ENCODE data around the gene GPR143.
A peak's percentile ranks its signal among the peaks of the same experiment; 100 is the strongest.

Gene GPR143

GRCh38 chrX:9708086-9708485 lies 57.6 kb downstream of the GPR143 start:
- DNase-seq (ENCODE audit: low spot score), result no peak

DNA sequence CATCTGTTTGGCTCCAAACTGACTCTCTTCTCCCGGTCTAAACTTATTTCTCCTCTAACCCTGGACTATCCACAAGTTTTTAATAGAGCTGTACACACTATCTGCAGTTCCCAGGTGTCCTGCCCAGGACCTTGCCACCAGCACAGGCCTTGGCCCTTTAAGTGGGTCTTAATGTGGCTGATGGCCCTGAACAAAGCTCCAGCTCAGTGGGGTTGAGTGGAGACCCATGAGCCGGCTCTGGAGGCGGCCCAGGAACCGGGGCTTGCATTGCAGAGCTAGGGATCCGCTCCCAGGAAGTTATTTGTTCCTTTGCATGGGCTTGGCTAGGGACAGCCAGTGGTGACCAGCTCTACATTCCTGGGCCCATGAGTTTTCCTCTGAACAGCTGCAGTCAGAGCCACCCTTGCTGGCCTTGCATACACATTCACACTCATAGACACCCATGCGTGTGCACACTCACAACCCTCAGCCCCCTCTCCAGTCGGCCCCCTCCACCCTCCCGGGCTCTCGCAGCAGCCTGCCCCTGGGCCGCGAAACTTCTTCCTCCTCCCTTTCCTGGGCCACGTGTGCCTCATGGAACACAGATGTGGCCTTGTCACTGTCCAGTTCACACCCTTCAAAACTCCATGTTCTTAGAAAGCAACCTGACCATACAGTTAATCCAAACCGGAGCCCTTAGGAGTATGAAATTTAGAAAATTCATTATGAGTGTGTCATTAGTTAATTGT lies 58.2 kb downstream of the GPR143 start:
- DNase-seq (ENCODE audit: low spot score), result peak; percentile 21

DNA sequence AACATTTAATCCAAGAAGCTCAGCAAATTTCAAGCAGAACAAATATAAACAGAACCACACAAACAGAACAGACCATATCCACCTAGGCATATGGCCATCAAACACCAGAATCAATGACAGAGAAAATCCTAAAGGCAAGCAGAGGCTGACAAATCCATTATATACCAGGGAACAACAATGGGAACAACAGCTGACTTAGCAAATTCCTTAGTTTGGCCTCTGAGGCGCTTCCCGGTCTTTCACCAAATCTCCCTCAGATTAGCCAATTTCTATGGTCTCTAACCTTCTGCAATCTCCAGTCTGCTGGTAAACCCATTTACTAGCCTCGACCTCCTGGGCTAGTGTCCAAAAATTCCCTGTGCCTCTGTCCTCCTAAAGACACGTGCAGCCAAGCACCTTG lies 59.2 kb downstream of the GPR143 start:
- DNase-seq (ENCODE audit: low spot score), result no peak

- DNase-seq (ENCODE audit: low spot score), result no peak
Observed at GRCh38 chrX:9704876-9705465, 60.7 kb downstream of the GPR143 start.

- DNase-seq (ENCODE audit: low spot score), result no peak
Observed at GRCh38 chrX:9703406-9703805, 62.2 kb downstream of the GPR143 start.

- DNase-seq (ENCODE audit: low spot score), result no peak
Observed at GRCh38 chrX:9701790-9702189, 63.9 kb downstream of the GPR143 start.

GRCh38 chrX:9700555-9700954 lies 65.1 kb downstream of the GPR143 start:
- DNase-seq (ENCODE audit: low spot score), result no peak

DNA sequence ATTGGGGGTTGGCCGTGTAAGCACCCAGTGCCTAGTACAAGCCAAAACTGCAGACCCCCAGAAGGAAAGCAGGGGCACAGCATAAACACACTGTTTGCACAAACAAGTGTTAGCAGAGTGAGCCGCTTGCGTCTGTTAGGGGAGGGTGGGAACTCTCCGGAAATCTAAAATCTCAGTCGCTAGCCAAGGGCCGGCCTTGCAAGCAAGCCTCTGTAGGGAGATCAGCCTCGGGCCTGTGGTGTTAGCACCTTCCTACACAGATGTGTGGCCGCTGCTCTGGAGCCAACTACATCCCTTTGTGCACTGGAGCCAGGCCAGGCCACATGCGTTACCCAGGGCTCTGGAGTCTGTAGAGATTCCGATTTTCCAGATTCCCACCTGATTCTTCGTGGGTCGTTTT lies 67.1 kb downstream of the GPR143 start:
- DNase-seq (ENCODE audit: low spot score), result no peak

DNA sequence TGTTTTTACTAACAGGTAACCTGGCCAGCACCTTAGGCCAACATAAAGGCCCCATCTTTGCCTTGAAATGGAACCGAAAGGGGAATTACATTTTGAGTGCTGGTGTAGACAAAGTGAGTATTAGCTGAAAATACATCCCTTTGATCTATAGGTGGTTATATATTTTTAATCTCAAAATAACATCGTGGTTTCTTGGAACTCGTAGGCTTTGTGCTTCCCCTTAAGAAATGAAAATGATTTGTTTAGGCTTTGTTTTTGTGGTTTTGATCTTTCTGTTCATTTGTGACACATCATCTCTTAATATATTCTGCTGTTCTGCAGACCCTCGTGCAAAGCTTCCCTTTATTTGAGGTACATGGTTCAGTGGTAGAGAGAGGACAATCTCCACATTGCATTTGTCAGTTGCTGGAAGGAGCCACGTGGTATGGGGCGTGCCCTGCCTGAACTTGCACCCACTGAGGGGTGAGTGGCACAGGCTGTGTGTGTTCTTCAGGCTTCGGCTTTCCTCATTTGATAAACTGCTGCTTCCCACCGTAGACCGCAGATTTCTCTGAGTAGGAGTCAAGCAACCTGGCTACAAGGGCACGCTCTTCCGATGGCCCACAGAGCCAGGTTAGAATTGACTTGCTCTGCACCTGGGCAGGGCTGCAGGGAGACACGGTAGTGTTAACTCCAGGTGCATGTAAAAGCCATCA lies 72.2 kb downstream of the GPR143 start:
- DNase-seq (ENCODE audit: low spot score), result no peak

DNA sequence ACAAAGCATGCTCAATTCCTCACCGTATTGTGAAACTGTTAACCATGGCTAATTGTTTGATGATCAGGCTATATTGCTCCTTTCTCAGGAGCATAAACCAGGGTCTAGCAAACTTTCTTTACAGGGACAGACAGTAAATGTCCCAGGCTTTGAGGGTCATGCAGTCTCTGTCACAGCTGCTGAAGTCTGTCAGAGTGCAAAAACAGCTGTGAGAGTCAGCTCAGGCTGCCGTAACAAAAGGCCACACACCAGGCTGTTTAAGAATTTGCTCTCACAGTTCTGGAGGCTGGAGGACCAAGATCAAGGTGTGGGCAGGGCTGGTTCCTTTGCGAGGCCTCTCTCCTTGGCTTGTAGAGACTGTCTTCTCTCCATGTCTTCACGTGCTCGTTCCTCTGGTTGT lies 75.6 kb downstream of the GPR143 start:
- no peak for DNase-seq (ENCODE audit: low spot score)

DNA sequence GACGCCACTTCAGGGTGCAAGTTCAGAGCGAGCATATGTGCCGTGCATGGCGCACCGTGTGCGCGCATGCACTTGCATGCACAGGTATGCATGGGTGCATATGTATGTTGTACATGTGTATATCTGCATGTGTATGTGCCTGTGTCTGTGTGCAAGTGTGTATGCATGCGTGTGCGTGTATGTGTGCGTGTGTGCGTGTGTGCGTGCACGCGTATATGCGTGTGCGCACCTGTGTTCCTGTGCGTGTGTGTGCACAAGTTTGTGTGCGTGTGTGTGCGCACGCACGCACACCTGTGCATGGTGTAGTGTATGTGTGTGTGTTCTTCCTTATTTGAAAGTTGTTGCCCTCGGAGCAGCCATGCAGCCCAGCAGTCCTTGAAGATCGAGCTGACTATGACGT lies 76.8 kb downstream of the GPR143 start:
- no peak for DNase-seq (ENCODE audit: low spot score)

GRCh38 chrX:9687899-9688298 lies 77.7 kb downstream of the GPR143 start:
- no peak for DNase-seq (ENCODE audit: low spot score)

- no peak for DNase-seq (ENCODE audit: low spot score)
Observed at GRCh38 chrX:9683350-9683749, 82.3 kb downstream of the GPR143 start.

DNA sequence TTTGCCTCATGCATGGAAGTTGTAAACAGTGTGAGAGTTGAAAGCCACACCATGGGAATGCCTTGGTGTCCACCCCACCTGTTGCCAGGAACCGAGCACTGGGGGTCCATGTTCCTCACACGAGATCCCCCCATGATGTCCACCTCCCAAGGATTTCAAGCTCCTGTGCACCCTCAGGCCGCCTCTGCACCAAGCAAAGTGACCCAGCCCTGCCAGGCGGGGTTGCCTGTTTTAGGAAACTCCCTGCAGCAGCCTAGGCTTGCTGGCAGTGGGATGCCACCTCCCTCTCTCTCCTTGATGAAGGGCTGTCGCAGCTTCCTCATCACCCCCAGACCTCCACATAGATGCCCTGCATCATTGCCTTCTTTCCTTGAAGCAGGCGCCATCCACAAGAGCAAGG lies 82.8 kb downstream of the GPR143 start:
- no peak for DNase-seq (ENCODE audit: low spot score)

GRCh38 chrX:9682456-9682855 lies 83.2 kb downstream of the GPR143 start:
- DNase-seq (ENCODE audit: low spot score), result no peak

GRCh38 chrX:9681422-9681821 lies 84.2 kb downstream of the GPR143 start:
- DNase-seq (ENCODE audit: low spot score), result peak; percentile 30

DNA sequence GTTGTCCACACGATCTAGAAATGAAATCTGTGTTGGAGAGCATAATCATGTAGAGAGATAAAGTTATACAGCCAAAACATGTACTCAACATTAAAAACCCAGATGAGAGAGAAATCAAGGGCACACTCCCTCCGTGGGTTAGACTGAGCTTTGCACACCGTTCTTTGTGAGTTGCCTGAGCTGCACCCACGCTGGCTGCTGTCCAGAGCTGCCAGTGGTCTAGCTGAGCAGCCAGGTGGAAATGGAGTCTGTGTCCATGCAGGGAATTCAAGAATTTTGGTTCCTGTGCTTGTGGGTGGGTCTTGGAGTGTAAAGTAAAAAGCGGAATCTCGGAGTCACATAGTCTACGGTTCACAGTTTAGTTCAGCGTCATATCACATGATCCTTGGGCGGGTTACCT lies 84.6 kb downstream of the GPR143 start:
- DNase-seq (ENCODE audit: low spot score), result no peak

GRCh38 chrX:9678215-9678965 lies 87.3 kb downstream of the GPR143 start:
- DNase-seq (ENCODE audit: low spot score), result no peak

GRCh38 chrX:9677098-9677739 lies 88.4 kb downstream of the GPR143 start:
- no peak for DNase-seq (ENCODE audit: low spot score)

- no peak for DNase-seq (ENCODE audit: low spot score)
Observed at GRCh38 chrX:9676738-9677097, 88.9 kb downstream of the GPR143 start.

DNA sequence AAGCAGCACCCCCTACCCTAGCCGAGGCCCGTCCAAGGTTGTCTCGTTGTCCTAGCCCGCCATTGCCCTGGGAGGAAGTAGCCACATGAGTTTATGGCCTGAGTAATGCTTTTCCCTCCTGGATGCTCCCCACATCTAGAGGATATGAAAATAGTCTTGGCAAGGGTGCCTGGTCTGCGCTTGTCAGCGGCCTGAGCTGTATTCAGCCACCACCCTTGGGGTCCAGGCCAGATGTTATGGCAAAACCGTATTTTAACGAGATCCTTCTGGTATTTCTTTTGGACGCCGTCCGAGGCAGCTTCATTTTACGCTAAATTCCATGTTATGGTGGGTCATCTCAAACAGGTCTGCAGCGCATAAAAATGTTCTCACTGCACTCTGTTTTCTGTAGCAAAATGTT lies 89.3 kb downstream of the GPR143 start:
- peak; percentile 42 for DNase-seq (ENCODE audit: low spot score)
